GM23248 (cell line): ENCODE measurements around the gene PEX5. TPM values are rescaled to one million over a fixed set of nuclear protein-coding genes. Genes with fewer than 3 reads are reported as not detected.
"Not testable (repeated sequence)": the region's sequence is repeated elsewhere in the genome, so short reads cannot be mapped to it uniquely, and the experiment has no call there.

Experiments used
- DNase-seq: peaks from one replicate; pipeline ENCODE4 v3.0.0-alpha.2; 2015
- H2AFZ ChIP-seq: fragments of 200-600 bp; sonication (generic); 2 replicates; pipeline ENCODE4 v1.6.1; 2016; ENCODE audit warnings: antibody characterized with exemption
- H3F3A ChIP-seq: fragments of 200-600 bp; sonication (generic); 2 replicates; pipeline ENCODE4 v1.6.1; 2016; ENCODE audit warnings: mild to moderate bottlenecking, antibody characterized with exemption, mixed run types; ENCODE audit not compliant: insufficient read depth
- H3K27ac ChIP-seq: fragments of 200-600 bp; sonication (generic); 2 replicates; pipeline ENCODE4 v1.5.1; 2016; ENCODE audit warnings: mild to moderate bottlenecking
- H3K27me3 ChIP-seq: fragments of 200-600 bp; sonication (generic); replicated peaks from 2 replicates; pipeline ENCODE4 v1.6.1; 2016; ENCODE audit warnings: mild to moderate bottlenecking; ENCODE audit not compliant: insufficient read depth
- H3K36me3 ChIP-seq: fragments of 200-600 bp; sonication (generic); 2 replicates; pipeline ENCODE4 v1.6.1; 2016; ENCODE audit warnings: low read depth, mild to moderate bottlenecking
- H3K4me1 ChIP-seq: fragments of 200-600 bp; sonication (generic); 2 replicates; pipeline ENCODE4 v1.6.1; 2016; ENCODE audit warnings: mild to moderate bottlenecking; ENCODE audit not compliant: insufficient read depth
- H3K4me2 ChIP-seq: fragments of 200-600 bp; sonication (generic); one replicate; pipeline ENCODE4 v1.6.1; 2016; ENCODE audit warnings: mild to moderate bottlenecking; ENCODE audit not compliant: unreplicated experiment
- H3K4me3 ChIP-seq: fragments of 200-600 bp; sonication (generic); 2 replicates; pipeline ENCODE4 v1.5.1; 2016; ENCODE audit warnings: mild to moderate bottlenecking
- H3K79me2 ChIP-seq: fragments of 200-600 bp; sonication (generic); 2 replicates; pipeline ENCODE4 v1.6.1; 2016; ENCODE audit warnings: mild to moderate bottlenecking; ENCODE audit not compliant: insufficient read depth
- H3K9ac ChIP-seq: fragments of 200-600 bp; sonication (generic); 2 replicates; pipeline ENCODE4 v1.6.1; 2016; ENCODE audit warnings: mild to moderate bottlenecking
- H3K9me2 ChIP-seq: fragments of 200-600 bp; sonication (generic); 2 replicates; pipeline ENCODE4 v1.6.1; 2016; ENCODE audit warnings: mixed run types, mild to moderate bottlenecking, moderate library complexity; ENCODE audit not compliant: insufficient read depth
- H3K9me3 ChIP-seq: fragments of 200-600 bp; sonication (generic); one replicate; pipeline ENCODE4 v1.6.1; 2017; ENCODE audit warnings: low read depth
- H4K20me1 ChIP-seq: fragments of 200-600 bp; sonication (generic); 2 replicates; pipeline ENCODE4 v1.6.0; 2016; ENCODE audit not compliant: insufficient read depth
- EZH2 ChIP-seq: fragments of 200-600 bp; sonication (generic); IDR thresholded peaks from 2 replicates; pipeline ENCODE4 v1.6.1; 2018; ENCODE audit warnings: antibody characterized with exemption, mild to moderate bottlenecking; ENCODE audit not compliant: insufficient read depth, poor library complexity, severe bottlenecking
- EZH2phosphoT487 ChIP-seq: fragments of 200-600 bp; sonication (generic); IDR thresholded peaks from 2 replicates; pipeline ENCODE4 v1.6.1; 2018; ENCODE audit warnings: antibody characterized with exemption, moderate library complexity, mild to moderate bottlenecking, low read depth; ENCODE audit not compliant: insufficient read depth
- WGBS, 2 experiments: methylation state at CpG; one replicate each; pipeline ENCODE4 v1.1.6; 2015 to 2017; ENCODE audit warnings: low lambda C conversion rate in 2 of 2, low coverage in 1 of 2; ENCODE audit errors: missing lambda C conversion rate in 2 of 2; 5-methylcytosine and 5-hydroxymethylcytosine counted together
- in situ Hi-C: fragments of 300-500 bp; cut with MboI; formaldehyde crosslinking; loops from 2 replicates; pipeline ENCODE4 v1.15.0; 2020
- polyA plus RNA-seq: library from polyadenylated mRNA; unstranded; fragments of >200 nt; fragmentation: Nextera tagmentation; extraction: Ambion mirVana; gene quantifications from 2 replicates; pipeline ENCODE4 v1.2.1, GENCODE V29; 2016
- total RNA-seq: library from RNA; depleted of rRNA; stranded (reverse); fragments of >200 nt; shearing (Covaris generic); gene quantifications from 2 replicates; pipeline ENCODE4 v1.2.3, GENCODE V29; 2014

PEX5 gene
- total and polyA plus RNA-seq, 2 experiments from 2014 or later = 6.8 to 27.8 TPM

GRCh38 chr12:7209958-7210357 is 20.5 kb downstream of the PEX5 start:
- H3K36me3 ChIP-seq = peaks cover 34% of the 10 kb centered on the region
- H3K9ac ChIP-seq = no peak overlapping the region
- H3K4me3 ChIP-seq = no peak overlapping the region
- no peaks in the 10 kb centered on the region for H3K4me1 ChIP-seq
- H3K79me2 ChIP-seq = no peaks in the 10 kb centered on the region
- H3K27ac ChIP-seq = no peak overlapping the region
- in situ Hi-C loops = no loop called here
- no peaks in the 10 kb centered on the region for H4K20me1 ChIP-seq
- no peak overlapping the region for H2AFZ ChIP-seq
- H3K9me2 ChIP-seq = no peaks in the 10 kb centered on the region
- WGBS, 2 experiments = 96 to 99% methylated on average over 14 of the region's 14 CpGs
- no peak for TF ChIP-seq EZH2
- no peak for TF ChIP-seq EZH2phosphoT487
- H3K4me2 ChIP-seq = no peak overlapping the region
- no peaks in the 10 kb centered on the region for H3K9me3 ChIP-seq
- no peak for DNase-seq
- H3F3A ChIP-seq = no peaks in the 10 kb centered on the region
- no peaks in the 10 kb centered on the region for H3K27me3 ChIP-seq

- Histone ChIP-seq H3K36me3 (peaks cover 33% of the 10 kb centered on the region), H2AFZ (no peak overlapping the region), H3K79me2 (no peaks in the 10 kb centered on the region), H3K9me2 (no peaks in the 10 kb centered on the region), H3K4me1 (no peaks in the 10 kb centered on the region), H4K20me1 (no peaks in the 10 kb centered on the region), H3K27ac (no peak overlapping the region), H3F3A (no peaks in the 10 kb centered on the region), H3K4me2 (no peak overlapping the region), H3K9ac (no peak overlapping the region), H3K27me3 (no peaks in the 10 kb centered on the region), H3K4me3 (no peak overlapping the region), H3K9me3 (no peaks in the 10 kb centered on the region)
- no peak for DNase-seq
- TF ChIP-seq EZH2 = no peak
- no peak for TF ChIP-seq EZH2phosphoT487
- 91 to 92% methylated on average over 6 of the region's 6 CpGs for WGBS, 2 experiments
- in situ Hi-C loops = no loop called here
These were observed 21.2 kb downstream of the PEX5 start for GRCh38 chr12:7210642-7211151.

GRCh38 chr12:7212678-7213077 is 23.2 kb downstream of the PEX5 start:
- no peaks in the 10 kb centered on the region for H3K4me1 ChIP-seq
- H4K20me1 ChIP-seq = no peaks in the 10 kb centered on the region
- in situ Hi-C loops = no loop called here
- no peak overlapping the region for H3K4me3 ChIP-seq
- H3K79me2 ChIP-seq = no peaks in the 10 kb centered on the region
- H3K27me3 ChIP-seq = no peaks in the 10 kb centered on the region
- H3K27ac ChIP-seq = no peak overlapping the region
- no peak overlapping the region for H2AFZ ChIP-seq
- peaks cover 18% of the 10 kb centered on the region; the same call in 1 of the 2 replicates for H3K36me3 ChIP-seq
- H3F3A ChIP-seq = no peaks in the 10 kb centered on the region
- no peak overlapping the region for H3K4me2 ChIP-seq
- TF ChIP-seq EZH2 = no peak
- no peak for TF ChIP-seq EZH2phosphoT487
- no peak overlapping the region for H3K9ac ChIP-seq
- DNase-seq = no peak
- no peaks in the 10 kb centered on the region for H3K9me2 ChIP-seq
- no peaks in the 10 kb centered on the region for H3K9me3 ChIP-seq
- WGBS, 2 experiments = 78% methylated on average over 2 of the region's 2 CpGs

- H3K27ac ChIP-seq, H3K27me3 ChIP-seq, H3K9ac ChIP-seq, in situ Hi-C loops, H4K20me1 ChIP-seq, H3K9me3 ChIP-seq, H3K79me2 ChIP-seq, H2AFZ ChIP-seq, H3K4me3 ChIP-seq, H3K4me1 ChIP-seq, H3K9me2 ChIP-seq, H3F3A ChIP-seq, H3K4me2 ChIP-seq, DNase-seq: not testable (repeated sequence)
- peaks cover 10% of the 10 kb centered on the region; the same call in 1 of the 2 replicates for H3K36me3 ChIP-seq
- 62 to 63% methylated on average over 2 of the region's 2 CpGs for WGBS, 2 experiments
These were observed 24.3 kb downstream of the PEX5 start for GRCh38 chr12:7213745-7214144.
